Fibroblast of pulmonary artery (primary cell): Measurements from ENCODE around the gene KCNJ5.

Source experiments
- DNase-seq: peaks from one replicate; pipeline ENCODE4 v3.0.0-alpha.2; 2010; ENCODE audit warnings: low read depth
- H3K4me3 ChIP-seq: replicated peaks from 2 replicates; pipeline ENCODE4 v1.5.1; 2011; ENCODE audit warnings: low read depth, mild to moderate bottlenecking, control low read depth, low read length, moderate library complexity
- TF ChIP-seq, protein P1 (sequence below): IDR thresholded peaks from 2 replicates; pipeline ENCODE4 v1.5.1; 2011; ENCODE audit warnings: mild to moderate bottlenecking, control low read depth, low read length, inconsistent platforms; ENCODE audit errors: missing control alignments

KCNJ5 gene

DNA sequence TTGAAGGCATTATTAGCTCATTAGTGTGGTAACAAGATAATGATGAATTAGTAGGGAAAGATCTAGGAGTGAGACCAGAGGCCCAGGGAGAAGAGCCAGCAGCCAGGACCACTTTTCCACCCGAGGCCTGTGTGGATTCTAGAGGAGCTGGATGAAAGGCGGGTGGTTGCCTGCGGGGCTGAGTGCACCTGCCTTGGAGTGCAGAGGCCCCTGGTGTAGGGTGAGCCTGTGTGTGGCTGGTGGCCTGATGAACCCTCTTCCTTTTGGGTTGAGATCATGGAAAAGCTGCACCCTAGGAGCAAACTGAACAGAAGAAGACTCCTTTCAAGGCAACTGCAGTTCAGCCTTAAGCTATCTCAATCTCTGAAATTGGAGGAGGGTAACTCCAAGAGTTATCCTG lies 57.4 kb downstream of the KCNJ5 start:
- TF ChIP-seq, protein P1, sequence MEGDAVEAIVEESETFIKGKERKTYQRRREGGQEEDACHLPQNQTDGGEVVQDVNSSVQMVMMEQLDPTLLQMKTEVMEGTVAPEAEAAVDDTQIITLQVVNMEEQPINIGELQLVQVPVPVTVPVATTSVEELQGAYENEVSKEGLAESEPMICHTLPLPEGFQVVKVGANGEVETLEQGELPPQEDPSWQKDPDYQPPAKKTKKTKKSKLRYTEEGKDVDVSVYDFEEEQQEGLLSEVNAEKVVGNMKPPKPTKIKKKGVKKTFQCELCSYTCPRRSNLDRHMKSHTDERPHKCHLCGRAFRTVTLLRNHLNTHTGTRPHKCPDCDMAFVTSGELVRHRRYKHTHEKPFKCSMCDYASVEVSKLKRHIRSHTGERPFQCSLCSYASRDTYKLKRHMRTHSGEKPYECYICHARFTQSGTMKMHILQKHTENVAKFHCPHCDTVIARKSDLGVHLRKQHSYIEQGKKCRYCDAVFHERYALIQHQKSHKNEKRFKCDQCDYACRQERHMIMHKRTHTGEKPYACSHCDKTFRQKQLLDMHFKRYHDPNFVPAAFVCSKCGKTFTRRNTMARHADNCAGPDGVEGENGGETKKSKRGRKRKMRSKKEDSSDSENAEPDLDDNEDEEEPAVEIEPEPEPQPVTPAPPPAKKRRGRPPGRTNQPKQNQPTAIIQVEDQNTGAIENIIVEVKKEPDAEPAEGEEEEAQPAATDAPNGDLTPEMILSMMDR = no peak
- no peak for DNase-seq
- no peak overlapping the region for H3K4me3 ChIP-seq

DNA sequence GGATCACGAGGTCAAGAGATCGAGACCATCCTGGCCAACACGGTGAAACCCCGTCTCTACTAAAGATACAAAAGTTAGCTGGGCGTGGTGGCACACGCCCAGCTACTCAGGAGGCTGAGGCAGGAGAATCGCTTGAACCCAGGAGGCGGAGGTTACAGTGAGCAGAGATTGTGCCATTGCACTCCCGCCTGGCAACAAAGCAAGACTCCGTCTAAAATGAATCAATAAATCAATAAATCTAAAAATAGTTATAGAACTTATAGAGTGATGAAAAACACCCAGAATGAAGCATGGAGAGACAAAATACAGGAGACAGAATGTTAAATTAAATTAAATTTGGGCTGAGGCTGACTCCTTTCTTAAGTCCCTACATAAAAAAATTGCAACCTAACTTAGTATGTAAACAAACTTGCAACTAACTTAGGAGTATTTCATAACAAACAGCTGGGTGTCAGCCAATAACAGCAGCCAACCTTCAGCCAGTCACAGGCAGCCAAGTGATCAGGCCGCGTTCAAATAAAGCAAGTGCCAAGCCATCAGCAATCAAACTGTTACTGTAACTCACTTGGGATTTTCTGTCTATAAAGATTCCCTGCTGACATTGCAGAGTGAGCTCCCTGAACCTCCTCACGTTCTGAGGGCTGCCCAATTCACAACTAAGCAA lies 58.8 kb downstream of the KCNJ5 start:
- TF ChIP-seq, protein P1 = no peak
- DNase-seq = peak; percentile 18
- no peak overlapping the region for H3K4me3 ChIP-seq

DNA sequence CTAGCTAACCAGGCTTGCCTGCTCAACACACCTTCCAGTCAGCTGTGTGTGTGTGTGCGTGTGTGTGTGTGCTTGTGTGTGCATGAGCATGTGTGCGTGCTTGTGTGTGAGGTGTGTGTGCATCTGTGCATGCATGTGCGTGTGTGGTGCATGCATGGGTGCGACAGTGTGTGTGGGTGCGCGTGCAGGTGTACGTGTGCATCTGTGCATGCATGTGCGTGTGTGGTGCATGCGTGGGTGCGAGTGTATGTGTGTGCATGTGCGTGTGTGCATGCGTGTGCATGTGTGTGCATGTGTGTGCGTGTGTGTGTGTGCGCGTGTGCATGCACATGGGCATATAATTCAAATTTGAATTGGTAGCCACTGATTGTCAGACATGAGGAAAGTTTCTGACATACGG lies 62.0 kb downstream of the KCNJ5 start:
- no peak overlapping the region for H3K4me3 ChIP-seq
- TF ChIP-seq, protein P1 = no peak
- DNase-seq = no peak

DNA sequence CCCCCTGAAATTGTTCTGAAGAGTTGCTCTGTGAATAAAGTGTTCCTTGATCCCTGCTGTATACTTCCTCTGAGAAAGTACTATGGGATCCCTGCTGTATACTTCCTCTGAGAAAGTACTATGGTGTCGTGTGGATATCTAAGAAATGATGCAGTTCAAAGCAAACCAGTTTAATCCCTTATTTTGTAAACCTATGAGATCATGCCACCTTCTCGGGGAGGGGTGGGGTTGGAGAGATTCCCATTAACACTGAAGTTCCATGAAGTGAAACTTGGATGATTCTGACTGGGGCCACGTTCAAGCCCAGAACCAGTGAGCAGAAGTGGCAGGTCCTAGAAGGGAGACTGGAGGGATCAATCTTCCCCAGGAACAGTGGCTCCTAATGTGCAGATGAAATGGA lies 64.5 kb downstream of the KCNJ5 start:
- TF ChIP-seq, protein P1 = no peak
- no peak overlapping the region for H3K4me3 ChIP-seq
- DNase-seq = no peak

DNA sequence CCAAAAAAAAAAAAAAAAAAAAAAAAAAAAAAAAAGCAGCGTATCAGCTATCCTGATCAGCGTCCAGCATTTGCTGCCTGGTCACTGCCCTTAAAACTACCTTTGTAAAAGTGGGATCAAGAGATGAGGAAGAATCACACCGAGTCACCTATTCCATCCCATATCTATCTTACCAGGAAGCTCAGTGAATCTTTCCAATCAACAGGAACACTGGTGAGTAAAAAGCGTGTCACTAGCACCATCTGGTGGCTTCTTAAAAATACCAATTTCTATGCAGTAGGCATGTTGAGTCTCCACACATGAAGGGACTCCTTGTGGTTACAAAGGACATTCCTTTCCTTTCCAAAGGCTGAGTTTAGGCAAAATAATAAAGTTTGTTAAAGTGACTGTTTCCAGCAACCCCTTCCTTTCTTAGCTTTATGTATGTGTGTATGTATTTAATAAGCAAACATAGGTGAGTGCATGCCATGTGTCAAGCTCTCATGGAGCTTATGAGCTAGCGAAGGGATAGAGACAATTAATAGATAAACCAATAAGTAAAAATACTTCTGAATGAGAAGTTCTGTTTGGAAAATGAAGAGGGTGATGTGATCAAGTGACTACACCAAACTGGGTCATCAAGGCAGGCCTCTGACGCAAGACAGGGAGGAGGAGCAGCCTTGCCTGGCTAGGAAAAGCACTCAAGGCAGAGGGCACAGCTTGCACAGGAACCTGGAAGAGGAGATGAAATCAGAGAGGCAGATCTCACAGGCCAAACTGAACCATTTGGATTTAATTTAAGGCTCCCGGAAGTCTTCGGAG lies 65.4 kb downstream of the KCNJ5 start:
- no peak overlapping the region for H3K4me3 ChIP-seq
- TF ChIP-seq, protein P1 = peak; percentile 78
- peak; percentile 81 for DNase-seq

DNA sequence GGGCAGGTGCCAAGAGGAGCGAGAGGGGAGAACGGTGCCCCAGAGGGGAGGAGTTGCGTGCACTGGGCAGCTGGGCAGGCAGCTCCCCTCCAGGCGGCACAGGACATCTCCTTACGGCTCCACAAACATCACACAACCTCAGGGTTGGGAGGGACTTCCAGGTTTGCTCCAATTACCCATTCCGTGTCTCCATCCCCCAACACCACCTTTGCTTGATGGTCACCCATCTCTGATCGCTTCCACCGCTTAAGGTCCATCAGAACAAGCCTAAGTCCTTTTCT lies 66.0 kb downstream of the KCNJ5 start:
- H3K4me3 ChIP-seq = no peak overlapping the region
- DNase-seq = no peak
- TF ChIP-seq, protein P1 = no peak

DNA sequence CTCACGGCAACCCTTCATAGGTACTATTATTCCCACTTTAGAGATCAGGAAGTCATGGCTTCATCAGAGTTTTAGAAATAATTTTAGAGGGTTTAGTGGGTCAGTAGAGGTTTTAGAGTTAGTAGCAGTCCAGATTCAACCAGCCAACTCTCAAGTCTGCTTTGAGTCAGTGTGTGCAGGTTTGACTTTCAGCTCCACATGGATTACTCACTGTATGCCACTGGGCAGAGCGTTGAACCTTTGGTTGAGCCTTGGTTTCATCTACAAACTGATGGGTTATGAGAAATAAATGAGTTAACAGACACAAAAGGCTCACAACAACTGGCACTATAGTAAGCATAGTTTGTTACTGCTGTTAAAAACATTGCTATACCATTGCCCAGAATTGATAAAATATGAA lies 70.5 kb downstream of the KCNJ5 start:
- TF ChIP-seq, protein P1 = no peak
- no peak for DNase-seq

More for the DNA sequence above, 70.5 kb downstream of the KCNJ5 start:
- H3K4me3 ChIP-seq = no peak overlapping the region
